ENCODE data around the gene FAM210B. TPM values are rescaled to one million over a fixed set of nuclear protein-coding genes. Genes with fewer than 3 reads are reported as not detected.

Gene FAM210B
- total and polyA plus RNA-seq, 2 of the 8 experiments (the other 6 are each of a cell fraction or from before 2014, with no cell fraction given): 9.4 to 15.0 TPM

DNA sequence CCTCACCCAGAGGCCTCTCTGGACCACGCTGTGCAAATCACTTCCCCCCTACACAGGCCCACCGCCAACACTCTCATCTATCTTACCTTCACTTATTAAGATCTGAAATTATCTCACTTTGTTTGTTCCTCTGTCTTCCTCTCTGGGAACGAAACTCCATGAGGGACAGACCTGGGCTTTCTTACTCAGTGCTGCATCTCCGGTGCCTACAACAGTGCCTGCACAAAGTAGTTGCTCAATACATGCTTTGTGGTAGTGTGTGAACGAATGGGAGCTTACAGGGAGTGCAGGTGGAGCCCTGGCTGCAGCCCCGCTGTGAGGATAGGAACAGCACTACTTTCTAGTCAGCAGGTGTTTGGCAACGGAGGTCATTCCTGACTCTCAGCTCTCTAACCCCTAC, 58.6 kb downstream of the FAM210B start:
- Histone ChIP-seq H3K4me2 (ENCODE audit: insufficient read depth in 1 of 2, low read depth in 2 of 2, low read length in 2 of 2) (no peak overlapping the region), H2BK120ac (replicated peaks; ENCODE audit: low read depth, low read length) (no peak overlapping the region), H3K23ac (ENCODE audit: insufficient read length) (no peak overlapping the region), H3K14ac (ENCODE audit: insufficient read length) (no peak overlapping the region), H2BK12ac (ENCODE audit: low read depth, low read length) (no peak overlapping the region), H2BK5ac (ENCODE audit: low read depth, low read length) (no peak overlapping the region), H3K56ac (replicated peaks; ENCODE audit: insufficient read length, low read depth, low read length) (no peak overlapping the region), H3K79me2 (ENCODE audit: control insufficient read depth in 1 of 2, insufficient read depth in 2 of 2, low read length in 2 of 2) (no peaks in the 10 kb centered on the region), H3K4me3 (ENCODE audit: extremely low read depth in 1 of 4, insufficient read depth in 2 of 4, low read depth in 3 of 4, low read length in 4 of 4) (no peak overlapping the region), H3K4me1 (replicated peaks in 1 of 4; ENCODE audit: control insufficient read depth in 3 of 4, insufficient read depth in 4 of 4, low read length in 3 of 4) (peaks cover 0 to 2% (median 0%) of the 10 kb centered on the region in 4 experiments; a peak in 3 of 7 replicates), H2BK20ac (ENCODE audit: low read length) (no peak overlapping the region), H2BK15ac (ENCODE audit: low read length) (no peak overlapping the region), H3K4ac (replicated peaks; ENCODE audit: insufficient read length, low read depth, low read length) (no peak overlapping the region), H4K5ac (ENCODE audit: insufficient read length, low read depth, low read length) (no peak overlapping the region), H3K9me3 (ENCODE audit: insufficient read depth in 2 of 2, low read depth in 1 of 2, low read length in 1 of 2) (no peaks in the 10 kb centered on the region), H3K9ac (replicated peaks in 1 of 4; ENCODE audit: extremely low read depth in 1 of 4, low read depth in 3 of 4, low read length in 3 of 4) (no peak overlapping the region), H4K20me1 (replicated peaks in 1 of 2; ENCODE audit: control insufficient read depth in 1 of 2, insufficient read depth in 2 of 2, low read length in 2 of 2) (peaks cover 0 to 4% of the 10 kb centered on the region in 2 experiments), H2AK5ac (ENCODE audit: low read depth, low read length) (no peak overlapping the region), H3K27ac (ENCODE audit: low read depth, low read length) (no peak overlapping the region), H3K27me3 (replicated peaks in 1 of 4; ENCODE audit: control insufficient read depth in 3 of 4, extremely low read depth in 1 of 4, insufficient read depth in 3 of 4, low read length in 3 of 4) (no peaks in the 10 kb centered on the region; a peak in 1 of 7 replicates), H3K23me2 (ENCODE audit: low read depth, low read length) (no peaks in the 10 kb centered on the region), H3K36me3 (ENCODE audit: control insufficient read depth in 2 of 4, insufficient read depth in 4 of 4, low read length in 3 of 4) (no peaks in the 10 kb centered on the region; a peak in 1 of 8 replicates), H2AFZ (ENCODE audit: low read length) (no peak overlapping the region), H4K8ac (ENCODE audit: extremely low read depth, insufficient read depth, low read length) (no peak overlapping the region), H3K18ac (ENCODE audit: extremely low read depth, low read length) (no peak overlapping the region), H4K91ac (replicated peaks; ENCODE audit: insufficient read length, low read length) (no peak overlapping the region), H3K79me1 (ENCODE audit: low read depth, low read length) (no peaks in the 10 kb centered on the region)
- WGBS, 2 experiments (ENCODE audit: extremely low coverage in 1 of 2, insufficient coverage in 1 of 2, insufficient read length in 1 of 2, insufficient replicate concordance in 2 of 2, low coverage in 1 of 2, low lambda C conversion rate in 2 of 2, missing lambda C conversion rate in 1 of 2): 89% methylated on average over 7 of the region's 7 CpGs; no CpG with 5 or more reads in 1 of the 2 experiments
- ChIA-PET CTCF (ENCODE audit: partially characterized antibody) (interaction anchor here (0.6 to 1.7 kb wide), 3 partner anchors 8 to 388 kb away, joined by 3 to 4 read pairs (median 4); no protein-coding TSS in a partner anchor), POLR2A (ENCODE audit: partially characterized antibody) (no interaction called here)
- DNase-seq (ENCODE audit: low read depth in 1 of 2, low spot score in 2 of 2) (no peak), FAIRE-seq (no peak)
- TF ChIP-seq EZH2 (IDR thresholded peaks at IDR 0.05; ENCODE audit: low read depth, low read length, severe bottlenecking) (no peak), NANOG (IDR thresholded peaks at IDR 0.05; ENCODE audit: insufficient read depth, low read depth, low read length, poor library complexity, severe bottlenecking) (no peak), YY1 (IDR thresholded peaks at IDR 0.05; ENCODE audit: low read depth, low read length) (no peak), SIN3A (conservative IDR thresholded peaks at IDR 0.05 in 1 of 2, IDR thresholded peaks at IDR 0.05 in 1 of 2; ENCODE audit: low read depth in 1 of 2, low read length in 2 of 2) (no peak), KDM5A (IDR thresholded peaks at IDR 0.05; ENCODE audit: low read length) (no peak), TAF1 (IDR thresholded peaks at IDR 0.05; ENCODE audit: low read depth, low read length) (no peak), ZNF274 (IDR thresholded peaks at IDR 0.05; ENCODE audit: borderline replicate concordance, extremely low read depth, low read length) (no peak), TBP (IDR thresholded peaks at IDR 0.05; ENCODE audit: low read depth, low read length) (no peak)

Measured in H1 (cell line).